ENCODE data around the gene PARP12.

DNA sequence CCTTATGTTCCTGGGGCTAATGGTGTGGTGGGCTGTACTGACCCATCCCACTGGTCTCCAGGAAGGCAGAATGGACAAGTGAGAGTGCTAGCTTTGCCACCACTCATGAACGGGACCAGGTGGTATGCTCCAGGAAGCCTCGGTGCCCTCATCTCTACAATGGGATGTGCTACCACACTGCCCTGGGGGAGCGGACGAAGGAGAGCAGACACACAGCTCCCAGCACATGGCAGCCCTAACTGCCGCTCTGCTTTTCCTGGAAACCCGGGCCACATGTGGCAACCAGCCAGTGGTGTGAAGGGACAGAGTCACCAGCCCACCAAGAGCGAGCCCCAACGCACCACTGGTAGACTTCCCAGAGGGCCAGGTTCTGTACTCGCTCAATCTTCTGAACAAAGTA lies 35.8 kb downstream of the PARP12 start:
- TF ChIP-seq, protein P1, sequence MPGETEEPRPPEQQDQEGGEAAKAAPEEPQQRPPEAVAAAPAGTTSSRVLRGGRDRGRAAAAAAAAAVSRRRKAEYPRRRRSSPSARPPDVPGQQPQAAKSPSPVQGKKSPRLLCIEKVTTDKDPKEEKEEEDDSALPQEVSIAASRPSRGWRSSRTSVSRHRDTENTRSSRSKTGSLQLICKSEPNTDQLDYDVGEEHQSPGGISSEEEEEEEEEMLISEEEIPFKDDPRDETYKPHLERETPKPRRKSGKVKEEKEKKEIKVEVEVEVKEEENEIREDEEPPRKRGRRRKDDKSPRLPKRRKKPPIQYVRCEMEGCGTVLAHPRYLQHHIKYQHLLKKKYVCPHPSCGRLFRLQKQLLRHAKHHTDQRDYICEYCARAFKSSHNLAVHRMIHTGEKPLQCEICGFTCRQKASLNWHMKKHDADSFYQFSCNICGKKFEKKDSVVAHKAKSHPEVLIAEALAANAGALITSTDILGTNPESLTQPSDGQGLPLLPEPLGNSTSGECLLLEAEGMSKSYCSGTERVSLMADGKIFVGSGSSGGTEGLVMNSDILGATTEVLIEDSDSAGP (CRISPR knock-in tag; IDR thresholded peaks at IDR 0.05) = no peak
- no peak for TF ChIP-seq SP2 (IDR thresholded peaks at IDR 0.05; ENCODE audit: extremely low read depth, low read depth, low read length, poor library complexity, severe bottlenecking)
- no peak for TF ChIP-seq ELF1 (tag; IDR thresholded peaks at IDR 0.05)
- no peak for TF ChIP-seq POLR2A (conservative IDR thresholded peaks at IDR 0.05)
- TF ChIP-seq CHCHD3 (CRISPR knock-in tag; IDR thresholded peaks at IDR 0.05) = no peak
- no peak for TF ChIP-seq NCOA2 (IDR thresholded peaks at IDR 0.05; ENCODE audit: partially characterized antibody in 2 of 2)
- TF ChIP-seq MYC (IDR thresholded peaks at IDR 0.05; ENCODE audit: low read depth, low read length) = no peak
- no peak for TF ChIP-seq MYC (CRISPR knock-in tag; IDR thresholded peaks at IDR 0.05; ENCODE audit: borderline replicate concordance, low read depth)
- TF ChIP-seq, protein P2, sequence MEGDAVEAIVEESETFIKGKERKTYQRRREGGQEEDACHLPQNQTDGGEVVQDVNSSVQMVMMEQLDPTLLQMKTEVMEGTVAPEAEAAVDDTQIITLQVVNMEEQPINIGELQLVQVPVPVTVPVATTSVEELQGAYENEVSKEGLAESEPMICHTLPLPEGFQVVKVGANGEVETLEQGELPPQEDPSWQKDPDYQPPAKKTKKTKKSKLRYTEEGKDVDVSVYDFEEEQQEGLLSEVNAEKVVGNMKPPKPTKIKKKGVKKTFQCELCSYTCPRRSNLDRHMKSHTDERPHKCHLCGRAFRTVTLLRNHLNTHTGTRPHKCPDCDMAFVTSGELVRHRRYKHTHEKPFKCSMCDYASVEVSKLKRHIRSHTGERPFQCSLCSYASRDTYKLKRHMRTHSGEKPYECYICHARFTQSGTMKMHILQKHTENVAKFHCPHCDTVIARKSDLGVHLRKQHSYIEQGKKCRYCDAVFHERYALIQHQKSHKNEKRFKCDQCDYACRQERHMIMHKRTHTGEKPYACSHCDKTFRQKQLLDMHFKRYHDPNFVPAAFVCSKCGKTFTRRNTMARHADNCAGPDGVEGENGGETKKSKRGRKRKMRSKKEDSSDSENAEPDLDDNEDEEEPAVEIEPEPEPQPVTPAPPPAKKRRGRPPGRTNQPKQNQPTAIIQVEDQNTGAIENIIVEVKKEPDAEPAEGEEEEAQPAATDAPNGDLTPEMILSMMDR (IDR thresholded peaks at IDR 0.05 in 2 of 3, conservative IDR thresholded peaks at IDR 0.05 in 1 of 3; ENCODE audit: insufficient read depth in 2 of 3, low read depth in 1 of 3, low read length in 3 of 3) = no peak
- no peak for TF ChIP-seq CHD4 (IDR thresholded peaks at IDR 0.05; ENCODE audit: insufficient read depth, insufficient replicate concordance, low read depth, low read length, poor library complexity, severe bottlenecking)
- TF ChIP-seq, protein P3, sequence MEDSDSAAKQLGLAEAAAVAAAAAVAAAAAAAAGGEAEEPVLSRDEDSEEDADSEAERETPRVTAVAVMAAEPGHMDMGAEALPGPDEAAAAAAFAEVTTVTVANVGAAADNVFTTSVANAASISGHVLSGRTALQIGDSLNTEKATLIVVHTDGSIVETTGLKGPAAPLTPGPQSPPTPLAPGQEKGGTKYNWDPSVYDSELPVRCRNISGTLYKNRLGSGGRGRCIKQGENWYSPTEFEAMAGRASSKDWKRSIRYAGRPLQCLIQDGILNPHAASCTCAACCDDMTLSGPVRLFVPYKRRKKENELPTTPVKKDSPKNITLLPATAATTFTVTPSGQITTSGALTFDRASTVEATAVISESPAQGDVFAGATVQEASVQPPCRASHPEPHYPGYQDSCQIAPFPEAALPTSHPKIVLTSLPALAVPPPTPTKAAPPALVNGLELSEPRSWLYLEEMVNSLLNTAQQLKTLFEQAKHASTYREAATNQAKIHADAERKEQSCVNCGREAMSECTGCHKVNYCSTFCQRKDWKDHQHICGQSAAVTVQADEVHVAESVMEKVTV (CRISPR knock-in tag; IDR thresholded peaks at IDR 0.05) = no peak
- TF ChIP-seq KLF6 (CRISPR knock-in tag; IDR thresholded peaks at IDR 0.05; ENCODE audit: borderline replicate concordance) = no peak

Measured in K562 (cell line).